SIG-M5 (cell line): ENCODE measurements around the gene HNMT.
"Not testable (repeated sequence)": the region's sequence is repeated elsewhere in the genome, so short reads cannot be mapped to it uniquely, and the experiment has no call there.

Experiments used
- DNase-seq: peaks from one replicate; lab custom pipeline; 2025; lab: John Stamatoyannopoulos, UW

Gene HNMT

GRCh38 chr2:137975280-137976271, 11.3 kb downstream of the HNMT start:
- no peak for DNase-seq

- no peak for DNase-seq
Measured at GRCh38 chr2:137976274-137976673, 12.0 kb downstream of the HNMT start.

- no peak for DNase-seq
Measured at GRCh38 chr2:137977790-137978189, 13.5 kb downstream of the HNMT start.

- no peak for DNase-seq
Measured at GRCh38 chr2:137980459-137980858, 16.2 kb downstream of the HNMT start.

- no peak for DNase-seq
Measured at GRCh38 chr2:137981112-137981656, 16.9 kb downstream of the HNMT start.

- DNase-seq, result no peak
Measured at GRCh38 chr2:137983581-137983980, 19.3 kb downstream of the HNMT start.

GRCh38 chr2:137986268-137986667, 22.0 kb downstream of the HNMT start:
- DNase-seq, result no peak

- no peak for DNase-seq
Measured at GRCh38 chr2:137987011-137987410, 22.7 kb downstream of the HNMT start.

- DNase-seq, result no peak
Measured at GRCh38 chr2:137991078-137991477, 26.8 kb downstream of the HNMT start.

GRCh38 chr2:137992039-137992646, 27.9 kb downstream of the HNMT start:
- no peak for DNase-seq

GRCh38 chr2:137993715-137994476, 29.6 kb downstream of the HNMT start:
- not testable (repeated sequence) for DNase-seq

GRCh38 chr2:137995368-137995767, 31.1 kb downstream of the HNMT start:
- not testable (repeated sequence) for DNase-seq

- not testable (repeated sequence) for DNase-seq
Measured at GRCh38 chr2:137996158-137996557, 31.9 kb downstream of the HNMT start.

- no peak for DNase-seq
Measured at GRCh38 chr2:137997733-137998132, 33.5 kb downstream of the HNMT start.

- no peak for DNase-seq
Measured at GRCh38 chr2:137998503-137998902, 34.2 kb downstream of the HNMT start.

GRCh38 chr2:137999273-137999672, 35.0 kb downstream of the HNMT start:
- DNase-seq, result no peak

- no peak for DNase-seq
Measured at GRCh38 chr2:138000009-138000408, 35.7 kb downstream of the HNMT start.

- no peak for DNase-seq
Measured at GRCh38 chr2:138000796-138001195, 36.5 kb downstream of the HNMT start.

- no peak for DNase-seq
Measured at GRCh38 chr2:138003411-138003810, 39.1 kb downstream of the HNMT start.

GRCh38 chr2:138007431-138007830, 43.2 kb downstream of the HNMT start:
- no peak for DNase-seq

GRCh38 chr2:138009622-138010021, 45.3 kb downstream of the HNMT start:
- no peak for DNase-seq

GRCh38 chr2:138010890-138011289, 46.6 kb downstream of the HNMT start:
- DNase-seq, result no peak
